Central memory CD8-positive, alpha-beta T cell (primary cell): ENCODE measurements around the gene TOP3A.
"Not testable (repeated sequence)": the region's sequence is repeated elsewhere in the genome, so short reads cannot be mapped to it uniquely, and the experiment has no call there.

ENCODE experiments used
- ATAC-seq: fragments of 150-1000 bp; cut with Tn5 transposase; replicated peaks from 2 replicates; pipeline ENCODE4 v1.10.0; 2022; ENCODE audit warnings: mild to moderate bottlenecking, moderate FRiP score, moderate number of reproducible peaks; ENCODE audit not compliant: poor library complexity, severe bottlenecking; ENCODE audit errors: extremely low read depth
- DNase-seq, 2 donors: peaks; one replicate each; pipeline ENCODE4 v3.0.0; 2021; ENCODE audit warnings: low spot score in 2 of 2
- H3K27ac Mint-ChIP-seq: one replicate; pipeline ENCODE4 v1.8.0; 2022; ENCODE audit warnings: low read depth, mild to moderate bottlenecking, moderate library complexity, mixed read lengths
- H3K27me3 Mint-ChIP-seq: one replicate; pipeline ENCODE4 v1.8.0; 2022; ENCODE audit warnings: mixed read lengths
- H3K36me3 Mint-ChIP-seq: one replicate; pipeline ENCODE4 v1.8.0; 2022; ENCODE audit warnings: mild to moderate bottlenecking, moderate library complexity, mixed read lengths; ENCODE audit not compliant: insufficient read depth
- H3K4me1 Mint-ChIP-seq: one replicate; pipeline ENCODE4 v1.8.0; 2022; ENCODE audit warnings: mixed read lengths
- H3K4me3 Mint-ChIP-seq: one replicate; pipeline ENCODE4 v1.8.0; 2022; ENCODE audit warnings: mild to moderate bottlenecking, moderate library complexity, mixed read lengths
- H3K9me3 Mint-ChIP-seq: one replicate; pipeline ENCODE4 v1.8.0; 2022; ENCODE audit warnings: mixed read lengths

The TOP3A gene

DNA sequence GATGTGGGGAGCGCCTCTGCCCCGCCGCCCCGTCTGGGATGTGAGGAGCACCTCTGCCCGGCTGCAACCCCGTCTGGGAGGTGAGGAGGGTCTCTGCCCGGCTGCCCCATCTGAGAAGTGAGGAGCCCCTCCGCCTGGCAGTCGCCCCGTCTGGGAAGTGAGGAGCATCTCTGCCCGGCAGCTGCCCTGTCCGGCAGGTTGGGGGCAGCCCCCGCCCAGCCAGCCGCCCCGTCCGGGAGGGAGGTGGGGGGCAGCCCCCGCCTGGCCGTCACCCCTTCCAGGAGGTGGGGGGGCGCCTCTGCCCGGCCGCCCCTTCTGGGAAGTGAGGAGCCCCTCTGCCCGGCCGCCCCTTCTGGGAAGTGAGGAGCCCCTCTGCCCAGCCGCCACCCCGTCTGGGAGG, 23.4 kb upstream of the TOP3A start:
- not testable (repeated sequence) for H3K27me3 Mint-ChIP-seq, H3K4me3 Mint-ChIP-seq, ATAC-seq, H3K9me3 Mint-ChIP-seq, H3K4me1 Mint-ChIP-seq, DNase-seq, H3K27ac Mint-ChIP-seq
- peaks cover 23% of the 10 kb centered on the region for H3K36me3 Mint-ChIP-seq

DNA sequence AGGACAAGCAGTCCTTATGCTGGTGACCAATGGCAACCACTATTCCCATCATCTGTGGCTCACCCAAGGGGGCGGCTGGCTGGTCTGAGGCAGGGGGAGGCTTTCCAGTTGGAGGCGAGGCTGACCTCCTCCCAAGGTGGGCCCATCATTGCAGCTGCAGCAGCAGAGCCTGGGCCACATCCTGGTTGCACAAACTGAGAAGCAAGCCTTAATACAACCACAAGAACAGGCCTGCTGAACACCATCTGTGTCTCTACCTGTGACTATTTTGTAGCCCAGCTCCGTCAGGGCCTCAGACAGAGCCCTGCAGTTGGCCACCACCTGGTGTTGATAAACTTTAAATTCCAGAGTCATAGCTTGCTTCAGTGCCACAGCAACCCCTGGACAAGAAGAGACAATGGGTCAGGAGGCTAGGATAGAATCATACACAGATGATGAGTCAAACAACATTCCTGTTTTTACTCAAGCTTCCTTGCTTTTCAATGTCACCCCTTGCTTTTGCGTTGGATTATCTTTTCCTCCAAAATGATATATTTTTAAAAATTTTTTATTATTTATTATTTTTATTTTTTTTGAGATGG, 18.2 kb upstream of the TOP3A start:
- Mint-ChIP-seq H3K4me1 (peaks cover 11% of the 10 kb centered on the region), H3K27me3 (no peaks in the 10 kb centered on the region), H3K27ac (peak overlapping the region; percentile 79), H3K4me3 (no peak overlapping the region), H3K36me3 (peaks cover 22% of the 10 kb centered on the region), H3K9me3 (no peaks in the 10 kb centered on the region)
- ATAC-seq: no peak
- DNase-seq: no peak

DNA sequence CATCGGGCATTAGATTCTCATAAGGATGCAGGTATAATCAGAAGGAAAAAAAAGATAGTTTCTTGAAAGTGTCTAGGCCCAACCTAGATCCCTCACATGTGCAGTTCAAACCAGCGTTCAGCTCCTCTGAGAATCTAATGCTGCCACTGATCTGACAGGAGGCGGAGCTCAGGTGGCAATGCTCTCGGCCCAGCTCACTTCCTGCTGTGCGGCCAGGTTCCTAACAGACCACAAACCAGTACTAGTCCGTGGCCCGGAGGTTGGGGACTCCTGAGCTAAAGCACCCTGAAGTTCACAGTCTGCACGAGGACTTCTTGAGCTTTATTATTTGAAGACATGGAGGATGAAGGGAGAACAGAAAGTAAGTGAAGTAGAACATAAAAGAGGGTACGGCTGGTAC, 17.1 kb upstream of the TOP3A start:
- ATAC-seq (peak; percentile 70), DNase-seq (no peak)
- Mint-ChIP-seq H3K36me3 (peaks cover 22% of the 10 kb centered on the region), H3K4me1 (peaks cover 11% of the 10 kb centered on the region), H3K27me3 (no peaks in the 10 kb centered on the region), H3K9me3 (no peaks in the 10 kb centered on the region), H3K27ac (peak overlapping the region; percentile 79), H3K4me3 (peak overlapping the region; percentile 32)

DNA sequence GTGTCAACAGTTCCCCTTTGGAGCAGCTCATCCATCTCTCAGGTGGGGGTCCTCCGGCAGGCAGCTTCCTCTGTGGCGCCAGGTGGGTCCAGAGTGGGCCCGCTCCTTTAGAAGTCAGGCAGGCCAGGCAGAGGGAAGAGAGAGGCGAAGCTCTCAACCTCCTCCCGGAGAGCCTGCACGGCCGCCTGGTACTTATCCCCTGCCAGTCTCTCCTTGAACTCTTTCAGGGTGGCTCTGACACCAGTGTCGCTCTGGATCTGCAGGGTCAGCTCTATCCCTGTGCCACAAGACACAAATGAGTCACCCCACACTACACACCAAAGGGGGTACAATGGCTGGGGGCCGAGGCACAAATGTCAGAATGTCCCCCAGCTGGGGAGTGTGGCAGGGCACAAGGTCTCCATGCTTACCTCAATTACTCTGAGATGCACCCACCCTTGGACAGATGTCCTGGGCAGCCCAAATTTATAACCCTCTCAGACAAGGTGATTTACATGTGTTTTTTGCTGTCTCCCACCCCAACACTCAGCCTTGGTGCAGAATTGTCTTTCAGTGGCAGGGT, 13.9 kb upstream of the TOP3A start:
- ATAC-seq: no peak
- H3K36me3 Mint-ChIP-seq: peaks cover 39% of the 10 kb centered on the region
- H3K4me1 Mint-ChIP-seq: peaks cover 16% of the 10 kb centered on the region
- no peak overlapping the region for H3K27ac Mint-ChIP-seq
- no peaks in the 10 kb centered on the region for H3K27me3 Mint-ChIP-seq
- no peak for DNase-seq
- H3K4me3 Mint-ChIP-seq: no peak overlapping the region
- H3K9me3 Mint-ChIP-seq: no peaks in the 10 kb centered on the region

DNA sequence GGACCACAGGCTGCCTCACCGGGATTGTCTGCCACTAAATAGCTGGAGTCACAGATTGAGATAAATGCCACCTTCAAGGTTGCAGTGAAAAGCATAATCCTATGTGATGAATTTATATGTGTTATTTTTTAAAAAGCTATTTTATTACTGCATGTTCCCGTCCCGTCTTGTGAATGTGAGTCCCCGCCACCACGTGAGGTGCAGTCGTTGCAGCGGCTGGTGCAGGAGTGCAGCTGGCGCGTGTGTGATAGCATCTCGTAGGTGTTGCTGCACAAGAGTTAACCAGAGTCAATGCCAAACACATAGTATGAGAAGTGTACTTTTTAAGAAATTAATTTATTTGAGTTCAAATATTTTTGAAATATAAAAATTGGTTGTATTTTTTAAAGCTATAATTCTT, 12.8 kb upstream of the TOP3A start:
- peaks cover 21% of the 10 kb centered on the region for H3K4me1 Mint-ChIP-seq
- DNase-seq (no peak), ATAC-seq (no peak)
- no peaks in the 10 kb centered on the region for H3K9me3 Mint-ChIP-seq
- H3K4me3 Mint-ChIP-seq: no peak overlapping the region
- H3K27ac Mint-ChIP-seq: no peak overlapping the region
- no peaks in the 10 kb centered on the region for H3K27me3 Mint-ChIP-seq
- H3K36me3 Mint-ChIP-seq: peaks cover 35% of the 10 kb centered on the region

DNA sequence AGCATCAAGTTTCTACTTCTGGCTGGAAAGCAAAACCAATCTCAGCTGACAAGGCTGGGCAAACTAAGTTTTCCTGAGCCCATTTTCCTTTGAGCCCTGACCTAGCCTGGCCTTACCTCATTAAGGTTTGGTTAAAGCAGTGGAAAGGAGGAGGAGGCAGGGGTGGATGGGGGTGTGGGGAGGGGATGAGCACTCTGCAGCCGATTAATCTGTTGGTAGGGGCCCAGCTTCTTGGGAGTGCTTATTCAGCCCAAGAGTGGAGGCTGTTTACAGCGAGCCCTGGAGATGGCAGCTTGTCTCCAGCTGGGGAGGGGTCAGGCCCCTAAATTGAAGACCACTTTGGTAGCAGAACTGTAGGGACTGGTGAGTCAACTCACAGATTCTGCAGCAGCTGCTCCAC, 12.3 kb upstream of the TOP3A start:
- H3K9me3 Mint-ChIP-seq: no peaks in the 10 kb centered on the region
- DNase-seq (no peak), ATAC-seq (no peak)
- no peak overlapping the region for H3K4me3 Mint-ChIP-seq
- no peaks in the 10 kb centered on the region for H3K27me3 Mint-ChIP-seq
- H3K27ac Mint-ChIP-seq: no peak overlapping the region
- peaks cover 35% of the 10 kb centered on the region for H3K36me3 Mint-ChIP-seq
- peaks cover 18% of the 10 kb centered on the region for H3K4me1 Mint-ChIP-seq

DNA sequence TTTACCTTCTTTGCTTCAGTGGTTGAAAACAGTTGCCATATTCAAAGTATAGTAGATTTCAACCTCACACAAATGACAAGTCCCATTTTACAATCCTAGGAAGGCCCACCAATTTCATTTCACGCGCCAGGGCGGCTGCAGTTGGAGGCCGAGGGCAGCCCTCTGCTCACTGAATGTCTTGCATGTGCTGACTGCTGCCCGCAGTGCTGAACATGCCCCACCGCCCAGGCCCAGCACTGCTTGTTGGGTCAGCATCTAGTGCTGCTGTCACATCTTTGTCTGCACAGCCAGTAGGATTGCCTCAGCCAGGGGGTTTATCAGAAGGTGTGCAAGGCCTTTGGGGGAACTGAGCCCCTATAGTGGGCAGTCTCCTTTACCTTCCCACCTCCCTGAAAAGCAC, 11.8 kb upstream of the TOP3A start:
- Mint-ChIP-seq H3K4me3 (no peak overlapping the region), H3K9me3 (no peaks in the 10 kb centered on the region), H3K4me1 (peaks cover 18% of the 10 kb centered on the region), H3K27me3 (no peaks in the 10 kb centered on the region), H3K36me3 (peaks cover 35% of the 10 kb centered on the region), H3K27ac (no peak overlapping the region)
- DNase-seq: no peak
- no peak for ATAC-seq

DNA sequence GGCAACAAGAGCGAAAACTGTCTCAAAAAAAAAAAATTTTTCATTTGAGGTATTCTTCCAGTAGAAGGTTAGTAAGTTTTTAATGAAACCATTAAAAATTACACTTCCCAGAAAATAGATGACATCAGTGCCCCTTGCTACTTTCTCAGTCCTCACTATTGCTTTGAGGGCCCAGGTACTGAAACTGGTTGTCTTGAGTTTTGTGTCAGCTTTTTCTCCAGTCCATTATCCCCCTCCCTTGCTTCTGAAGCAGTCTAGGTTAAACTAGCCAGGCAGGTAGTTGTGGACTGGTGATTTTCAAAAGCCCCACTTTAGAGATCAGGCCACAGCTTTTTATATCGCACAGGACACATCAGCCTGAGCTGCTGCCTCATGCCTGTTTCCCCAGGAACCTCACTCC, 11.2 kb upstream of the TOP3A start:
- H3K36me3 Mint-ChIP-seq: peaks cover 35% of the 10 kb centered on the region
- no peak overlapping the region for H3K27ac Mint-ChIP-seq
- ATAC-seq: no peak
- peaks cover 22% of the 10 kb centered on the region for H3K4me1 Mint-ChIP-seq
- no peaks in the 10 kb centered on the region for H3K9me3 Mint-ChIP-seq
- no peak overlapping the region for H3K4me3 Mint-ChIP-seq
- no peak for DNase-seq
- H3K27me3 Mint-ChIP-seq: no peaks in the 10 kb centered on the region

DNA sequence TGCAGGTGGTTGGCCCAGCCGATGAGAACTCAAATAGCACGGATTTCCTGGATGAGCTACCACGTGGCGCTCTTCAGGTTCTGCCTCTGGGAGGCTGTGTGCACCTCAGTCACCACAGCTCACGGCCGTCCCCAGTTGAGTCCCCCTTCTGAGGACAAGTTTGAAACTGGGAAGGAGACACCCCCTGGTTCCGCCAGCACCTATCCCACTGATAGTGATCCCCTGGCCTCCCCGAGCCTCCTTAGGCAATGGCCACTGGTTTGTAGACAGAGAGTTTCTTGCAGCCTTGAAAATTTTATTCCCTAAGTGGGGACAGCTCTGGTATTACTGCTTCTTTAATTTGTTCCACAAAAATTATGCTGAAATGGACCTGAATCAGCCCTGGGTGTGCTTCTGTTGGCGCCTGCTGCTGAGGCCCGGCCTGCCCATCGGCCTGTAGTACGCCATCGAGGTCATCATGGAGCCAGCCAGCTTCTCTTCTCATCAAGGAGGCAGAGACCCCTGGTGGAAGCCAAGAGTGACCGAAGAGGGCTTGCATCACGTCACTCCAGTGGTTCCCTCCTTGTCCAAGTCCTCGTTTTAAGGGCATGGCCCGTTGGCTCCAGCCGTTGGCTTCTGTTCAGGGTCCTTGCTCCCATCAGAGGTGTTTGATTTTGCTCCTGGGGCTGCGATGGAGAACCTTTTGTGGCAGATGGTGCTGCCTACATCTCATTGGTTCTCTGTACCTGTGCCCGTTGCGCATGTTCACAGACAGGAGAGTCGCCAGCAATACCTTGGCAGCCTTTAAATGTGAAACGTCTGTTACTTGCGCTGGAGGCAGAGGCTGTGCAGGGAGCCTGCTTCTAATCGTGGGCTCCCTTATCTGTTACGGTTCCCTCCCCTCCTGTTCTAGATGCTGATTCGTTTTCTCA, 9.6 kb upstream of the TOP3A start:
- peaks cover 33% of the 10 kb centered on the region for H3K36me3 Mint-ChIP-seq
- H3K27me3 Mint-ChIP-seq: no peaks in the 10 kb centered on the region
- H3K27ac Mint-ChIP-seq: peak overlapping the region; percentile 53
- no peak overlapping the region for H3K4me3 Mint-ChIP-seq
- peaks cover 38% of the 10 kb centered on the region for H3K4me1 Mint-ChIP-seq
- ATAC-seq (no peak), DNase-seq (no peak)
- no peaks in the 10 kb centered on the region for H3K9me3 Mint-ChIP-seq

DNA sequence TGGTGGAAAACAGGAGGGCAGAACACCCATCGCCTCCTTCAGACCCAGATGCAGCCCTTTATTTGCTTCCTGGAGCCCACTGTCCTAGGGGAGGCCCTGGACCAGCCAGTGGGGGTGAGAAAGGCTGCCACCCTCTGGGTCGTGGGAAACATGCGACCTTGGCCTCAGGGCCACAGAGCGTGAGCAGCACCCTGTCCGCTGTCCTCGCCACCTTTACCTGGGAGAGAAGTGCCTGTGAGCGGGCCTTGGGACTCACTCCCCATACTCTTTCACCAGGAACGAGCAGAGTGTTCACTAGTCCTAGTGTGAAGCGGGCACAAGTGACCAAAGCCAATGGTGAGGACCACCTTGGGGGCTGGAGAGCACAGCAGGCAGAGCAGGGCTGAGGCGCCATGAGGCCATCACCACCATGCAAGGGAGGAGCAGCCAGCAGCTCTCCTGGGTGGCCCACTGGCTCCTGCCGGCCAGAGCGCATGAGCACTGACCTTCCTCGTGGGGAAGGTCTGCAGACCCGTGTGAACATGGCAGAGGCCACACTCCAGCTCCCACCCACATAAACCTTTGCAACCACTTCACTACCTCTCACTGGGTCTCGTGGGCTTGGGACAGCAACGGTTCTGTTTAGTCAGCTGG, 8.8 kb upstream of the TOP3A start:
- Mint-ChIP-seq H3K4me1 (peaks cover 46% of the 10 kb centered on the region), H3K9me3 (no peaks in the 10 kb centered on the region), H3K27ac (peak overlapping the region; percentile 53), H3K27me3 (no peaks in the 10 kb centered on the region), H3K36me3 (peaks cover 35% of the 10 kb centered on the region), H3K4me3 (no peak overlapping the region)
- no peak for ATAC-seq
- DNase-seq: no peak

DNA sequence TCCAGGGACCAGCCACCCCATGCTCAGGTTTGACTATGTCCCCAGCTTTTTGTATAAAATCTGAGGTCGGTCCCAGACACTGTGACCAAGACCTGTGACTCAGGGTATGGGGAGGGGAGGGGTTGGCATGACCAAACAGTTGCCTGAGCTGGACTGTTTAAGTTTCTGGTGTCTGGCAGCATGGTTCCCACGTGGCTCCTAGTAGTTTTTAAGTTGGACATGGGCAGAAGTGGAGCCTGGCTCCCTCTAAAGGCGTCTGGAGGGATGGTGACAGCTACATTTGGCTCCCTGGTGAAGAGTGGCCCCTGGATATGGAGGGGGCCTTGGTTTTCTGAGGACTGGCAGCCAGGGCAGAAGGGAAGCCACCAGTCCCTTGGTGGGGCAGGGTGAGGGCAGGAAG, 8.2 kb upstream of the TOP3A start:
- H3K9me3 Mint-ChIP-seq: no peaks in the 10 kb centered on the region
- no peak overlapping the region for H3K27ac Mint-ChIP-seq
- H3K27me3 Mint-ChIP-seq: no peaks in the 10 kb centered on the region
- DNase-seq: no peak
- no peak overlapping the region for H3K4me3 Mint-ChIP-seq
- peaks cover 49% of the 10 kb centered on the region for H3K4me1 Mint-ChIP-seq
- peaks cover 35% of the 10 kb centered on the region for H3K36me3 Mint-ChIP-seq
- ATAC-seq: no peak

DNA sequence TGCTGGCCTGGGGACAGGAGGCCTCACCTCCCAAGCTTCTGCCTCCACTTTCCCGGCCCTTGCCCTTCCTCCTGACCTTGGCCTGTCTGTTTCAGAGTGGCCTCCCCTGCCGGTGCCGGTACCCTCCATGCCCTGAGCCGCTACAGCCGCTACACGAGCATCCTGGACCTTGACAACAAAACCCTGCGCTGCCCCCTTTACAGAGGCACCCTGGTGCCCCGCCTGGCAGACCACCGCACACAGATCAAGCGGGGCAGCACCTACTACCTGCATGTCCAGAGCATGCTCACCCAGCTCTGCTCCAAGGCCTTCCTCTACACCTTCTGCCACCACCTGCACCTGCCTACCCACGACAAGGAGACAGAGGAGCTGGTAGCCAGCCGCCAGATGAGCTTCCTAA, 7.7 kb upstream of the TOP3A start:
- Mint-ChIP-seq H3K4me1 (peaks cover 54% of the 10 kb centered on the region), H3K4me3 (no peak overlapping the region), H3K27me3 (no peaks in the 10 kb centered on the region), H3K36me3 (peaks cover 37% of the 10 kb centered on the region), H3K27ac (no peak overlapping the region), H3K9me3 (no peaks in the 10 kb centered on the region)
- ATAC-seq (no peak), DNase-seq (no peak)
